HG02763 (cell line): ENCODE measurements around the gene GFOD2.

Source experiments
- ATAC-seq: cut with Tn5 transposase; IDR thresholded peaks from one replicate; pipeline ENCODE4 v1.9.1; 2021; ENCODE audit warnings: mild to moderate bottlenecking, moderate library complexity; ENCODE audit not compliant: unreplicated experiment

The GFOD2 gene

DNA sequence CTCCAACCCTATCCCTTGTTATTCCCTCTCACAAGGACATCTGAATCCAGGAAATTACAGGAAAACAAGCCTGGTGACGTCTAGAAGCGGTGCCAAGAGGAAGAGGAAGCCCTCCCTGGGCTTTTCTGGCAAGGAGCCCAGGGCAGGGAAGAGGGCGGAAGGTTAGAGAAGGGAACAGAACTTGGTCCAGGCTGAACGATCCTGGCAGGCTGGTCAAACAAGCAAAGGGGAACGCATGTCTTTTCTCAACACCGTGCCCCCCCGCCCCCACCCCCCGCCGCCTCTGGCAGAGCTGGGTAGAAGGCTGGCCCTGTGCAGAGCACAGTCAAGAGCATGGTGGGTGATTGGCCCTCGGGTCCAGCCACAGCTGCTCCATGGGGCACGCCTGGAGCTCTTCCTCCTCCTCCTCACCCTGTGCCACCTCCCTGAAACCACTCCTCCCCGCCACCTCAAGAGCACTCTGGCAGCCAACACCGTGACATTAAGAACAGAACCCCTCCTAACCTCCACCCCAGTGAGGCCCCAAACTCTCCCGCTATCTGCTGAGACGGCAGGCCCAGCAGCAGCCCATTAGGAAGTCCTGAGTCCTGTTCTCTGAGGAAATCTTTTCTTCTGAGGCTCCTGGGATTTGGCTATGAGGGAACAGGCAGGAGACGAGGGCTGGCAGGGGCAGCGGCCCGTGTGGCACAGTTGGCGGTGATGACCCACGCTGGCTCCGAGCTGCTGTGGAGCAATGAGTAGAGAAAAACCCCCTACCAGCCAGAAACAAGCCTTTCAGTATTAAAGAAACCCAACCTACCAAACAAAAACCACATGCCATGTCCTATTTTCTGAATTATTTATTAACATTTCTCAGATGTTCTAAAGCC, 45.2 kb downstream of the GFOD2 start:
- ATAC-seq = no peak

DNA sequence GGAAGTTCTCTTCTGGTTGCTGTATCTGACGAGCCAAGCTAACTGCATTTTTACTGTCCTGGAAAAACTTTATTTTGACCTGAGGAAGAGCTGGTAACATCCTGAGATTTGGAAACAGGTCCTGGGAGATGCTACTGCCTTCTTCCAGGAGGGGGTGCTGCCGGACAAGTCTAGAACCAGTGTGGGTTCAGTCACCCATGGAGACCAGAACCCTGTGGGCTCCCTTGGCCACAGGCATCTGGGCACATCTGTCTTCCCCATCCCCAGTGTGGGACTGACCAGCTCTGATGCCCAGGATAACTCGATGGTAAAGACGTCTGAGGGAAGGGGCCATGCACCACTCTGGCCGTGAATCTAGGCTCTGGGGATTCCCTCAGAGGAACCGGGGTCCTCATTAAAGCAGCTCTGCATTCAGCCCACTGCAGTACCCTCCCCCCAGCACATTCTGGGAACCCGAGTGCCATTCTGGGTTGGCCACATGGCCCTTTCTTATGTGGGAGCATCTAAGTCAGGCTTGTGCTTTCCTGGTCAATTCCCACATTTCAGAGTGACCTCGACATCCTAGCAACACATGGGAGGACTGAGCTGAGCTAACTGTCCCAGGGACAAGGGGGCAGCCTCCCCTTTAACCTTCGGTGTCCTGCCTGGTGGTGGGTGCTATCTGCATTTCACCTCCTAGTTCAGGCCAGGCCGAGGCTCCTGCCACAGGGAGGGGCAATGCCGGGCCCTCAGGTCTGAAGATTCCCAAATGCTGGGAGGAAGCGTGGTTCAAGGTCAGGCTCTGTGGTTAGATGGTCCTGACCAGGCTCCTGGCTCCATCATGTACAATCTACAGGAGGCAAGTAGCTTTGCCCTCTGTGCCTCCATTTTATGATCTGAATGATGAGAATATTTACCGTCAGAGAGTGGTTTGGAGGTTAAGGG, 46.1 kb downstream of the GFOD2 start:
- no peak for ATAC-seq

DNA sequence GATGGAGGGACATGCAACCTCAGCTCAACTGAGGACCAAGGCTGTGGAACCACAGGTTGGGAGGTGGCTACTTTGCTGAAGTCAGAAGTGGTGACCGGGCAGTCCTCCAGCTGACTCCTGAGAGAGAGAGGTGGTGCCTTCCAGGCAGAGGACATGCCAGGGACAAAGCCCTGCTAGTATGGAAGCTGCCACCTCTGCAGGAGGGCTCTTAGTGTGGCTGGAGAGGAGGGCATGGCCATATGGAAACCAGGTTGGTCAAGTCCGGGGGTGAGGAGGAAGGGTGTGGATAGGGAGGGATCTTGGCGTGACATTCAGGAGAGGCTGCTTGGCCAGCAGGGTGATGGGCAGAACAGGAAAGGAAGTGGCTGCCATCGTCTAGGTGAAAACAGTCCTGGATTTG, 46.8 kb downstream of the GFOD2 start:
- no peak for ATAC-seq

DNA sequence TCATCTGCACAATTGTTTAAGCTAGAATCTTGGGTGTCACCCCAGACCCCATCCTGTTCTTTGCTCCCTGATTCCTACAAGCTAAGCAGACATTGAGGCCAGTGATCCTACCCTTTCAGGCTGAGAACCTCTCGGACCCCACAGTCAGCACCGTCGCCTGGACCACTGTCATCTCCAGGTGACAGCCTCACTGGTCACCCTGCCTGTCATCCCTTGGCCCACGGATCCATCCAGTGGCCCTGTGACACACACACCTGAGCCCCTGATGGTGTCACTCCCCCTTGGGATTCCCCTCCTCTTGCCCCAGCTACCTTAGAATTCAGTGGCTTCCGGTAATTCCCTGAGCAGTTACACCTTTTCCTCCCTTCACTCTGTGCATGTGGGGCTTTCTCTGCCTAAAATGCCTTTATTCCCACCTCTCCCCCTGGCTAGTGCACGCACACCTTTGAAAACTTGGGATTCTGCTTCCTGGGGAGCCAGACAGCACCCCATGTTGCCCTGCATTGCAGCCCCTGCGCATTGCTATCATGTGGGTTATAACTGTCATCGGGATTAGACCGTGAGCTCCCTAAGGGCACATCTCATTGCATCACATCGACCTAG, 49.5 kb downstream of the GFOD2 start:
- no peak for ATAC-seq

DNA sequence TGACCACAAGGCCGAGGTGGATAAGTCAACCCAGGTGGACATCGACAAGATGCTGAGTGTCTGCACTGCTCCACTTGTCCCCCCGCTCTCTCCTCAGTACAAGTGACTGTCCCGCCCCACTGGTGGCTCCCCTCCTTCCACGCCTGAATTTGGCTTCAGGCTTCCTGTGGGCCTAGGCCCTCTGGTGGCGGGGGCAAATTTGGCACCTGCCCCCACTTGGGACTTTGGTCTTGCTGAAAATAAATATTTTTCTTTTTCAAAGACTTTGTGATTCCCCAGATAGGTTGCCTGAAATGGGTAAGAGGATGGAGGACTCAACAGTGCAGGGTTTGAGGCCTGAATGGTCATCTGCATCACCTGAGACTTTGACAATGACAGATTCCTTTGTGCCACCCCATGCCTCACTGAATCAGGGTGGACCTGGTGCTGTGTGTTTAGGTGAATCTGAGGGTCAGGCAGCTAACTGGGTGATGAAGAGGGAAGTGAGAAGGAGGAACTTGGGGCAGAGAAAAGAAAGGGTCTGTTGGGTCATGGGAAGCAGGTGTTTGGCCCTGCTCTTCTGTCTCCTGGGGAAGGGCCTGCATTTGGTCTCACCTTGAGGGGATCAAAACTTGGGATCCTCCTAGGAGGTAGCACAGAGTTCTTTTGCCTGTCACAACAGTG, 50.5 kb downstream of the GFOD2 start:
- ATAC-seq = no peak

- ATAC-seq = peak; percentile 73
Observed at GRCh38 chr16:67667817-67668494, 51.2 kb downstream of the GFOD2 start.

DNA sequence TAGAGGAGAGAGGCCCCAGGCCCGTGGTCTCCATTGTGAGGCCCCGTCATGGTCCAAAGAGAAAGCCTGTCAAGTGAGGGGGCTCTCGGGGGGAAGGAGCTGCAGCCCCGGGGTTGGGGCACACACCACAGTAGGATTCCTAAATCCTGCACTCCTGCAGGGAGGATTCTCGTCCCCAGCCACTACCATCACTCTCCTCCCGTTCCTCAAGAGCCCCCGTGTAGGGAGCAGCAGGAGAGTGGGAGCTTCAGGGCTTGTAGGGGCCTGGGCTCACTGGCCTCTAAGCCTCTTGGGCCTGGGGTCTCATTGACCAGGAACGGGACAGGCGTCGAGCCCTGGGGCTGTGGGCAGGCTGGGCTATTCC, 51.7 kb downstream of the GFOD2 start:
- ATAC-seq = no peak

DNA sequence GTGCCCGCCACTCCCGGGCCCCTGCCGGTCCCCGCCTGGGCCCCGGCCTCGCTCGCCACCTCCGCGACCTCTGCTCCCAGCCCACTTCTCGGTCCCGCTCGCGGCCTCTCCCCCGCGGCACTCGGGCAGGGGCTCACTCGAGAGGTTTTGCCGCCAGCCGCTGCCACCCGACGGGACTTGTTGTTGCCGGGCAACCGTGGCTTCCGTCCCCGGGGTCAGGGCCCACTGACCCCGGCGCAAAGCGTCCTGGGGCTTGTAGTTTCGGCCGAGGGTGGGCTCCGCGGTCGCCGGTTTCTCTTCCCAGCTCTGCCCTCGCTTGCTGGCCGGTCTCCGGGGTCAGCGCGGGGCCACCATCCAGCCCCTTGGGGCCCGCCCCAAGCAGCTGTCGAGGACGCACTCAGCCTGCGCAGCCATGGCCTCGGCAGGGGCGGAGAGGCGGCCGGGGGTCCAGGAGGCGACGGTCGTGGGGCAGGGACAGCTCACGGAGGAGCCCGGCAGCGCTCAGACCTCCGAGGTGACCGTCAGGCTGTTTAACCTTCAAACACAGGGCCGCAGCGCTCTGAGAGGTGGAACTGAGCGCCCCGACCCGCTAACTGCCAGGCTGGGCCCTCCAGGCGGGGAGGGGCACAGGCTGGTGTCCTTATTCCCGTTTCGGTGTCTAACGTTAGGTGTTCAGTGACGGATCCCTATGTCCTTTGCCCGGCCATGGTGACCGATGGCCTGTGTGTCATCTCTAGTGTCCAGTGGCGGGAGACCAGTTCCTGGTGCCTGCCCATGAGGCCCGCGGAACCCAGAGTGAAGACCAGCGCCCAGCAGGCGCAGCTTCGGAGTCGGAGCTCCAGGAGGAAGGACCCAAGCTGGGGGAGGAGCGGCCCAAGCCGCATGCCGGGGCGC, 52.3 kb downstream of the GFOD2 start, which contains the start of the genes C16orf86 and ENKD1:
TSS of gene C16orf86 (plus strand) at position 256 of the 894 bp plus-strand sequence. CDS start at position 413, 157 bp downstream.
TSS of gene ENKD1 (minus strand) at position 192 of the 894 bp plus-strand sequence. CDS start 308 bp downstream, outside the sequence.
- ATAC-seq = peak; percentile 54

- ATAC-seq = no peak
Observed at GRCh38 chr16:67666032-67666551, 53.0 kb downstream of the GFOD2 start.

DNA sequence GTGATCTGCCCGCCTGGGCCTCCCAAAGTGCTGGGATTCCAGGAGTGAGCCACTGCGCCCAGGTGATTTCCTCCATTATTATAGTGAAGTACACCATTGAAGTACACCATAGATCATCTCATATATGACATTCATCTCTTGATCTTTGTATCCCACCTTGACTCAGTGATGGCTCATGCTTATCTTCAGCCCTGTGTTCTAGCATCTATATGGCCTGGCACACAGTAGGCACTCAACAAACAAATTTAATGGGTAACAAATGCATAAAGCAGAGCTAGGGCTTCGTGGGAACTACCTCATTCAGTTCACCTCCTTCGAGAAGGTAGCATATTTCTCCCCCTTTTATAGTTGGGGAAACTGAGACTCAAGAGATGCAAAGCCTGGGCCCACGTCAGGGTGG, 53.5 kb downstream of the GFOD2 start:
- ATAC-seq = no peak

DNA sequence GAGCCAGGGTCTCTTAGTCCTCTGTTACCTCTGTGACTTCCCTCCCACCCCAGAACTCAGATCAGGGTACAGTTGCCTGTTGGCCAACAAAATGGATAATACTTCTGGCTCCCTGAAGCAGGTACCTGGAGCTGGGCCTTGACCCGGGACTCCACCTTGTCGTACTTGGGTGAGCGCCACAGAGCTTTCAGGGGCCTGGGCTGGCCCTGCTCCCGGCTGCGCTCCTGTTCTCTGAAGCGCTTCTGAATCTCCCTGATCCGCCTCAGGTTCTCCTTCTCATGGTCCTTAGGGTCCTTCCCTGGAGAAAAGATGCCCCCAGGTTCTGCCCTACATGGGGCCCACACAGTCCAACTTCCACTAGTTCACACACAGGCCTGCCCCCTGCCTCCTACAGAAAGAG, 54.2 kb downstream of the GFOD2 start:
- no peak for ATAC-seq

DNA sequence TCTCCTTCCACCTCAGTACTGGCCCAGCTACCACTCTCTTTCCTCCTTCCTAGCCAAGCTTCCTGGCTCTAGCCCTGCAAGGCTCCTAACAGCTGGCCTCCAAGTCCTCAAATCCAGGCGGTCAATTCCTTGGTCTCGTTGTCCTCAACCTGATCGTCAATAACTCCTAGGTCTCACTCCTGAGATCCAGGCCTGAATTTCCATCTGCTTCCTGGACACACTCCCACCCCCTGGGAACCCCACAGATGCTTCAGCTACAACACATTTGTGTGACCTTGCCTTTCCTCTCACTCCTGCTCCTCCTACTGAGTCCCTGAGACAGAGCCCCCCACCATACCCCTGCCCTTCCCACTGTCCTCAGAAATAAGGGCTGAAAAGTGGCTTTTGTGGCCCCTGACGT, 54.9 kb downstream of the GFOD2 start:
- ATAC-seq = no peak

- ATAC-seq = no peak
Observed at GRCh38 chr16:67663877-67664222, 55.3 kb downstream of the GFOD2 start.

DNA sequence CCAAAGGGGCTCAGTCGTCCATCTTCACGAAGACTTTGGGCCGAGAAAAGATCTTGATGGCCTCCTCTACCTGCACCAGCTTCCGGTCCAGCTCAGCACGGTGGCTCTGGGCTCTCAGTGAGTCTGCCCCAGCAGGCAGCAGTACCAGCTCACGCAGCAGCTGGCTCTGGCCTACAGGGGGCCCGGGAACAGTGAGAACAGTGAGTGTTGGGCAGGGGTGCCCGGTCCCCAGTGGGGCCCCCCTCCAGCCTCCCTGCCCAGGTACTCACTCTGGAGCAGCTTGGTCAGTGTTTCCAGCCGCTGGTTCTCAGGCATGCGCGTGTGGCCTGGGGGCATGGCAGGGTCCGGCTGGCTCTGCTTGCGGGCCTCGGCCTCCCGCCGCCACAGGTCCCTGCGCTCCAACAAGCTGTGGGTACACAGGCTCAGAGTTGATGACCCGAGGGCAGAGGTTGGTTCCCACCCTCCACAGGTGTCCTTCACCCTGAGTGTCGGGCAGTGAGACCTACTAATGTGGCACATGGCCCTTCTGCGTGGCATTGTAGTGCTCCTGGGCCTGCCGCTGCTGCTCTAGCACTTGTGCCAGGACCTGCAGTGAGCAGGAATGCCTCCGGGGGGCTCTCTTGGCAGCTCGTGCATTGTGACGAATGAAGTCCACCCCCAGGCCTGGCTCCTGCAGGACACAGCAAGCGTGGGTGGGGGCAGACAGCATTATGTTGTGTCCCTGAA, 55.8 kb downstream of the GFOD2 start:
- ATAC-seq = no peak

DNA sequence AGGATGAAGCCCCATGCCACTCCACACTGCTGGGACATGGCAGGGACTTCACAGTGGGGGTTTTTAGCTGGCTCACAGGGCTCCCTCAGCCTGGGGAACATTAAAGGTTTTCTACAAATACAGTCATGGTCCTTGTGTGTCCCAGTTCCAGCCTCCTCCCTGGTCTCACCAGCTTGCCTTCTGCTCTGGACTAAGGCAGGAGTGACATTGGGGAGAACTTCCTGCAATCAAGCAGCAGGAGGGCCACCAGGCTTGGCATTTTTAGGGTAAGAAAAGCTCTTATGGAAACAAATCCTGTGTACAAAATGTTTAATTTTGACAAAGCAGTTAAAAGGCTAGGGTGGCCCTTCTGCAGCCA, 56.5 kb downstream of the GFOD2 start:
- no peak for ATAC-seq

DNA sequence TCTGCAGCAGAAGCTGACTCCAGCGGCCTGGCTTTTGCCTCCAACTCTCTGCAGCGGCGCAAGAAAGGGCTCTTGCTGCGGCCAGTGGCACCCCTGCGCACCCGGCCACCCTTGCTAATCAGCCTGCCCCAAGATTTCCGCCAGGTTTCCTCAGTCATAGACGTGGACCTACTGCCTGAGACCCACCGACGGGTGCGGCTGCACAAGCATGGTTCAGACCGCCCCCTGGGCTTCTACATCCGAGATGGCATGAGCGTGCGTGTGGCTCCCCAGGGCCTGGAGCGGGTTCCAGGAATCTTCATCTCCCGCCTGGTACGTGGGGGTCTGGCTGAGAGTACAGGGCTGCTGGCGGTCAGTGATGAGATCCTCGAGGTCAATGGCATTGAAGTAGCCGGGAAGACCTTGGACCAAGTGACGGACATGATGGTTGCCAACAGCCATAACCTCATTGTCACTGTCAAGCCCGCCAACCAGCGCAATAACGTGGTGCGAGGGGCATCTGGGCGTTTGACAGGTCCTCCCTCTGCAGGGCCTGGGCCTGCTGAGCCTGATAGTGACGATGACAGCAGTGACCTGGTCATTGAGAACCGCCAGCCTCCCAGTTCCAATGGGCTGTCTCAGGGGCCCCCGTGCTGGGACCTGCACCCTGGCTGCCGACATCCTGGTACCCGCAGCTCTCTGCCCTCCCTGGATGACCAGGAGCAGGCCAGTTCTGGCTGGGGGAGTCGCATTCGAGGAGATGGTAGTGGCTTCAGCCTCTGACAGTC, 57.0 kb downstream of the GFOD2 start:
- no peak for ATAC-seq

GRCh38 chr16:67661101-67661761, 57.9 kb downstream of the GFOD2 start:
- ATAC-seq = no peak
